SU-DHL-6 (cell line): Measurements from ENCODE around the gene PLA2G4B.

Source experiments
- H2AFZ ChIP-seq: fragments of 200-600 bp; sonication (generic); 2 replicates; pipeline ENCODE4 v1.6.1; 2014; ENCODE audit warnings: low read depth, mild to moderate bottlenecking, moderate library complexity, mixed read lengths, antibody characterized with exemption, low read length; ENCODE audit not compliant: severe bottlenecking
- H3F3A ChIP-seq: fragments of 200-600 bp; shearing (Covaris generic); 2 replicates; pipeline ENCODE4 v1.6.0; 2016; ENCODE audit warnings: antibody characterized with exemption, mild to moderate bottlenecking; ENCODE audit not compliant: insufficient read depth
- H3K27ac ChIP-seq: fragments of 200-600 bp; sonication (generic); 2 replicates; pipeline ENCODE4 v1.5.1; 2016; ENCODE audit warnings: low read depth, mild to moderate bottlenecking, low read length, moderate library complexity, mixed read lengths
- H3K27me3 ChIP-seq: fragments of 200-600 bp; sonication (generic), shearing (Covaris generic); 2 replicates; pipeline ENCODE4 v1.6.0; 2014; ENCODE audit warnings: mild to moderate bottlenecking, low read length
- H3K36me3 ChIP-seq: fragments of 200-600 bp; sonication (generic); 2 replicates; pipeline ENCODE4 v1.6.1; 2014; ENCODE audit warnings: mild to moderate bottlenecking, low read length, mixed read lengths
- H3K4me2 ChIP-seq: fragments of 300-600, 200-600 bp; shearing (Covaris generic), sonication (generic); 2 replicates; pipeline ENCODE4 v1.6.0; 2014; ENCODE audit warnings: low read length, low read depth, mild to moderate bottlenecking; ENCODE audit not compliant: poor library complexity, severe bottlenecking
- H3K4me3 ChIP-seq: fragments of 200-600 bp; sonication (generic); 2 replicates; pipeline ENCODE4 v1.5.1; 2014; ENCODE audit warnings: antibody characterized with exemption, low read length, mild to moderate bottlenecking, mixed read lengths; ENCODE audit not compliant: insufficient read depth, poor library complexity, severe bottlenecking
- H3K79me2 ChIP-seq: fragments of 200-600 bp; sonication (generic); 2 replicates; pipeline ENCODE4 v1.6.1; 2014; ENCODE audit warnings: mild to moderate bottlenecking, low read length, moderate library complexity; ENCODE audit not compliant: insufficient read depth
- H3K9ac ChIP-seq: fragments of 200-600 bp; sonication (generic); 2 replicates; pipeline ENCODE4 v1.7.0; 2014; ENCODE audit warnings: mild to moderate bottlenecking, low read length
- H3K9me2 ChIP-seq: fragments of 200-600 bp; sonication (generic); replicated peaks from 2 replicates; pipeline ENCODE4 v1.6.1; 2014; ENCODE audit warnings: low read length; ENCODE audit not compliant: insufficient read depth
- H3K9me3 ChIP-seq: fragments of 200-600 bp; sonication (generic); 2 replicates; pipeline ENCODE4 v1.6.1; 2014; ENCODE audit warnings: low read length, mixed read lengths; ENCODE audit not compliant: insufficient read depth
- H4K20me1 ChIP-seq: fragments of 200-600 bp; sonication (generic); 2 replicates; pipeline ENCODE4 v1.6.1; 2014; ENCODE audit warnings: low read depth, mild to moderate bottlenecking, antibody characterized with exemption, low read length, moderate library complexity, mixed read lengths
- EZH2phosphoT487 ChIP-seq: fragments of 200-600 bp; sonication (generic), shearing (Covaris generic); conservative IDR thresholded peaks from 2 replicates; pipeline ENCODE4 v1.6.1; 2018; ENCODE audit warnings: mild to moderate bottlenecking, antibody characterized with exemption, low read length, moderate library complexity, mixed read lengths
- TF ChIP-seq, protein P1 (sequence below): fragments of 200-600 bp; sonication (generic); IDR thresholded peaks from one replicate; pipeline ENCODE4 v1.5.1; 2017; ENCODE audit warnings: antibody characterized with exemption, mild to moderate bottlenecking, low read length, moderate library complexity; ENCODE audit not compliant: insufficient read depth, poor library complexity, severe bottlenecking

The PLA2G4B gene

DNA sequence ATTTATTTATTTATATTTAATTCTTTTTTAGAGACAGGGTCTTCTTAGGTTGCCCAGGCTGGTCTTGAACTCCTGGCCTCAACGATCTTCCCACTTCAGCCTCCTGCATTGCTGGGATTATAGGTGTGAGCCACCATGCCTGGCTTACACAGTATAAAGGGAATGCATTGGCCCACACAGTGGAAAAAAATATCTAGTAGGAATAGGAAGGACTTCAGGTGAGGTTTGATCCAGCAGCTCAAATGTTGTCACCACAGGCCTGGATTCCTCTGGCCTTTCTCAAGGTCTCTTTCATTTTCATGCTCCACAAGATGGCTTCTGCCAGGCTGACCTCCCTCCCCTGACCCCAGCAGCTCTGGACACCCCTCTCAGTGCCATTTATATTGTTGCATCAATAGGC is 57.3 kb downstream of the PLA2G4B start:
- Histone ChIP-seq H4K20me1 (no peaks in the 10 kb centered on the region), H3K9ac (no peak overlapping the region), H3K79me2 (no peaks in the 10 kb centered on the region), H2AFZ (no peak overlapping the region), H3K9me2 (no peaks in the 10 kb centered on the region), H3K4me3 (no peak overlapping the region), H3K27me3 (no peaks in the 10 kb centered on the region), H3F3A (no peaks in the 10 kb centered on the region), H3K4me2 (no peak overlapping the region), H3K9me3 (no peaks in the 10 kb centered on the region), H3K27ac (no peak overlapping the region), H3K36me3 (no peaks in the 10 kb centered on the region)
- TF ChIP-seq, protein P1, sequence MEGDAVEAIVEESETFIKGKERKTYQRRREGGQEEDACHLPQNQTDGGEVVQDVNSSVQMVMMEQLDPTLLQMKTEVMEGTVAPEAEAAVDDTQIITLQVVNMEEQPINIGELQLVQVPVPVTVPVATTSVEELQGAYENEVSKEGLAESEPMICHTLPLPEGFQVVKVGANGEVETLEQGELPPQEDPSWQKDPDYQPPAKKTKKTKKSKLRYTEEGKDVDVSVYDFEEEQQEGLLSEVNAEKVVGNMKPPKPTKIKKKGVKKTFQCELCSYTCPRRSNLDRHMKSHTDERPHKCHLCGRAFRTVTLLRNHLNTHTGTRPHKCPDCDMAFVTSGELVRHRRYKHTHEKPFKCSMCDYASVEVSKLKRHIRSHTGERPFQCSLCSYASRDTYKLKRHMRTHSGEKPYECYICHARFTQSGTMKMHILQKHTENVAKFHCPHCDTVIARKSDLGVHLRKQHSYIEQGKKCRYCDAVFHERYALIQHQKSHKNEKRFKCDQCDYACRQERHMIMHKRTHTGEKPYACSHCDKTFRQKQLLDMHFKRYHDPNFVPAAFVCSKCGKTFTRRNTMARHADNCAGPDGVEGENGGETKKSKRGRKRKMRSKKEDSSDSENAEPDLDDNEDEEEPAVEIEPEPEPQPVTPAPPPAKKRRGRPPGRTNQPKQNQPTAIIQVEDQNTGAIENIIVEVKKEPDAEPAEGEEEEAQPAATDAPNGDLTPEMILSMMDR, result no peak
- TF ChIP-seq EZH2phosphoT487, result no peak

GRCh38 chr15:41896566-41896965 is 57.9 kb downstream of the PLA2G4B start:
- Histone ChIP-seq H3F3A (no peaks in the 10 kb centered on the region), H3K36me3 (no peaks in the 10 kb centered on the region), H3K27ac (no peak overlapping the region), H3K9me2 (no peaks in the 10 kb centered on the region), H3K9me3 (no peaks in the 10 kb centered on the region), H2AFZ (no peak overlapping the region), H3K79me2 (no peaks in the 10 kb centered on the region), H3K4me2 (no peak overlapping the region), H3K9ac (no peak overlapping the region), H3K27me3 (no peaks in the 10 kb centered on the region), H3K4me3 (no peak overlapping the region), H4K20me1 (no peaks in the 10 kb centered on the region)
- TF ChIP-seq, protein P1, result no peak
- TF ChIP-seq EZH2phosphoT487, result no peak

DNA sequence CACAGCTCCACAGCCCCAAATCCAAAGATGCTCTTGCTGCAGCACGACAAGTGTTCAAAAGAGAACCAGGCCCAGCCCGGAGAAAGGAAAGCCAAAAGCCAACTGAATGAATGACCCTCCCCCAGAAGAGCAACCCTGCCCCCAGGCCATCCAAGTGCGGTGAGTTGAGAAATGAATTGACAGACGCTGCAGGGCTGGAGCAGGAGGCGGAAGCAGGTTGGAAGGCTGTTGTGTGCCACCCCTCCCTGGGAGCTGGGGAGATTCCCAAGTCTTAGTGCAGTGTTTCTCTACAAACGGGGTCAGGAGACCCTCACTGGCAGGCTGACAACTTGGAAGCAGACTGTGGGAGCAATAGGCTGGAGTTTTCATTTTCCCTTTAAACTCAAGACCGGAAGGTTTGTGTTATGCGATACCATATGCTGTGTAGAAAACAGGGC is 58.7 kb downstream of the PLA2G4B start:
- H3K27me3 ChIP-seq, result no peaks in the 10 kb centered on the region
- H3K9me3 ChIP-seq, result no peaks in the 10 kb centered on the region
- H3K4me2 ChIP-seq, result no peak overlapping the region
- TF ChIP-seq EZH2phosphoT487, result no peak
- TF ChIP-seq, protein P1, result no peak
- no peaks in the 10 kb centered on the region for H3K79me2 ChIP-seq
- H3K27ac ChIP-seq, result no peak overlapping the region
- H4K20me1 ChIP-seq, result no peaks in the 10 kb centered on the region
- no peaks in the 10 kb centered on the region for H3K36me3 ChIP-seq
- no peaks in the 10 kb centered on the region for H3K9me2 ChIP-seq
- H2AFZ ChIP-seq, result no peak overlapping the region
- H3K9ac ChIP-seq, result no peak overlapping the region
- no peak overlapping the region for H3K4me3 ChIP-seq
- no peaks in the 10 kb centered on the region for H3F3A ChIP-seq
